ENCODE measurements around the gene SMR3A.

SMR3A gene

GRCh38 chr4:70364002-70364401 is 3.4 kb downstream of the SMR3A start:
- FAIRE-seq (no peak), DNase-seq (ENCODE audit: insufficient read length, low spot score) (no peak)

DNA sequence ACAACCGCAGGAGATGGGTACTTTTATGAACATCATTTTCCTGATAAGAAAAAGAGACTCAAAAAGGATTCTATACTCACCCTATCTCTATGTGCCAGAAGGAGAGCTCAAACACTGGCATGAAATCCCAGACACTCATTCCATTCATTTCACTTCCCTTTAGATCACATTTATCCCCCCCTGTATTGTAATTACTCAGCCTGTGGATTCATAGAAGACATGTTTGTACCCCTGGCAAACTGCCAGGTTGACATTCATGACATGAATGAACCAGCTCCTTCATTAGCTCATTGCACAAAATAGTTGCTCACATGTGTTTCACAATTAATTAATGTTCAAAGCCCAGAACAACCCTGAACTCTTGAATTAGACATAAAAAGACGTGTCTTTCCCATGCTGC is 4.9 kb downstream of the SMR3A start:
- DNase-seq (ENCODE audit: insufficient read length, low spot score) (no peak), FAIRE-seq (no peak)
- TF ChIP-seq POLR2AphosphoS5 (IDR thresholded peaks at IDR 0.05; ENCODE audit: low read depth, low read length) (no peak), TAF1 (IDR thresholded peaks at IDR 0.05; ENCODE audit: low read depth, low read length) (no peak), SPI1 (IDR thresholded peaks at IDR 0.05; ENCODE audit: low read depth, low read length) (peak; percentile 56), POLR2A (IDR thresholded peaks at IDR 0.05; ENCODE audit: low read depth, low read length) (no peak)

More at GRCh38 chr4:70364002-70364401, 3.4 kb downstream of the SMR3A start:
- TF ChIP-seq POLR2A (IDR thresholded peaks at IDR 0.05; ENCODE audit: low read depth, low read length) (no peak), POU2F2 (IDR thresholded peaks at IDR 0.05; ENCODE audit: low read depth, low read length) (no peak), SPI1 (IDR thresholded peaks at IDR 0.05; ENCODE audit: low read depth, low read length) (peak; percentile 49), TAF1 (IDR thresholded peaks at IDR 0.05; ENCODE audit: low read depth, low read length) (no peak), PAX5 (IDR thresholded peaks at IDR 0.05; ENCODE audit: insufficient read depth, low read length, severe bottlenecking) (no peak)

GRCh38 chr4:70367813-70368212 is 7.3 kb downstream of the SMR3A start:
- TF ChIP-seq PAX5 (IDR thresholded peaks at IDR 0.05; ENCODE audit: insufficient read depth, low read length, severe bottlenecking) (no peak), TAF1 (IDR thresholded peaks at IDR 0.05; ENCODE audit: low read depth, low read length) (no peak), POLR2AphosphoS5 (IDR thresholded peaks at IDR 0.05; ENCODE audit: low read depth, low read length) (no peak), POU2F2 (IDR thresholded peaks at IDR 0.05; ENCODE audit: low read depth, low read length) (no peak), POLR2A (IDR thresholded peaks at IDR 0.05; ENCODE audit: low read depth, low read length) (no peak), SPI1 (IDR thresholded peaks at IDR 0.05; ENCODE audit: low read depth, low read length) (no peak)
- DNase-seq (ENCODE audit: insufficient read length, low spot score) (no peak), FAIRE-seq (no peak)

DNA sequence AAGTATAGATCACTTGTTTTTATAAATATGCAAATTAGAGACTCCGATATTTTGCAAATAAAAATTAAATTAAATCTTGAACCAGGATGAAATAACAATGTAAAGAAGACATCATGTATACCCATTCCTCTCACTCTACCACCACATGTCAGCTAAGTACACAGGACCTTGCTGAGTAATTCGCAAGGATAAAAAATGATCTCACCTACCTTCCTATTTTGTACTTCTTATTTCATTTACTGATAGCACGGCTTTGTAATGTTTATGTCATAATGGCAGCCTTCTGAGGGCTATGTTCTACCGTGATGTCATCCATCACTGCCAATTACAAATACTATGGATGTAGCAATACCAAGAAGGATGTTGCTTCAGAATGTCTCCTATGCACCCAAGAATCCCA is 11.4 kb downstream of the SMR3A start:
- DNase-seq (ENCODE audit: insufficient read length, low spot score) (no peak), FAIRE-seq (no peak)
- TF ChIP-seq POLR2A (IDR thresholded peaks at IDR 0.05; ENCODE audit: low read depth, low read length) (no peak), TAF1 (IDR thresholded peaks at IDR 0.05; ENCODE audit: low read depth, low read length) (no peak), POLR2AphosphoS5 (IDR thresholded peaks at IDR 0.05; ENCODE audit: low read depth, low read length) (no peak), SPI1 (IDR thresholded peaks at IDR 0.05; ENCODE audit: low read depth, low read length) (no peak)

DNA sequence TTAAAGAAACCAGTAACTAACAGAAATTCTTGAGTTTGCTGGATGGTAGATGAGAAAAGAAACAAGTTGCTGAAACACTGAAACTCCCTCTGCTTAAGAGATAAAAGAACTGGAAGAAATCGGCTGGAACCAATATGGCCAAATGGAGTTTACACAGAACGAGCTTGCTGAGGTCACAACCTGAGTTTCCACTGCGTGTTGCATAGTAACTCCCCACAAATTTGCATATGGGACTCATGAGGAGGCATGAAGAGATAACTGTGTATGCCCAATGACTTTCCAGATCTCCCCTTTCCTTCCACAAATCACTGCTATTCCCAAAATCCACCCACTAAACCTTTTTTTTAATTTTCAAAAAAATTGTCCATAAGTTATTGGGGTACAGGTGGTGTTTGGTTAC is 12.2 kb downstream of the SMR3A start:
- TF ChIP-seq PAX5 (IDR thresholded peaks at IDR 0.05; ENCODE audit: insufficient read depth, low read length, severe bottlenecking) (no peak), SPI1 (IDR thresholded peaks at IDR 0.05; ENCODE audit: low read depth, low read length) (no peak), POLR2AphosphoS5 (IDR thresholded peaks at IDR 0.05; ENCODE audit: low read depth, low read length) (no peak), POLR2A (IDR thresholded peaks at IDR 0.05; ENCODE audit: low read depth, low read length) (no peak), POU2F2 (IDR thresholded peaks at IDR 0.05; ENCODE audit: low read depth, low read length) (no peak), TAF1 (IDR thresholded peaks at IDR 0.05; ENCODE audit: low read depth, low read length) (no peak)
- FAIRE-seq = no peak
- no peak for DNase-seq (ENCODE audit: insufficient read length, low spot score)

DNA sequence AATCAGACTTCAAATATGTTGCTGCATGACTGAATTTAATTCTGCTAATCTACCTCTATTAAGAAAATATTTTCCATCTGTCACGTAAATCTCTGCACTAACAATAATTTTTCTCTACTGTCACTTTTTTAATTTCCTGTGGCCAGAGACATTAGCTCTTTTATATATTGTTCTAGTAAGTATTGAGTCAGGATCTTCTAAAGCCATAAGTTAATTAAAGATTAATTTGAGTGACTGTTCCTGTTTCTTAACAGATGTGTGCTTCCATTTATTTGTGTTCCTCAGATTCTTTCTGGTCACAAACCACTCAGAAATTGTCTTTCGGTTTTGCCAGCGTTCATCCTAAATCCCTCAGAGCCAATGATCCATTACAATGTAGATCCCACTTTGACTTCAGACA is 20.0 kb downstream of the SMR3A start:
- TF ChIP-seq POLR2A (IDR thresholded peaks at IDR 0.05; ENCODE audit: low read depth, low read length) (no peak), TAF1 (IDR thresholded peaks at IDR 0.05; ENCODE audit: low read depth, low read length) (no peak), POU2F2 (IDR thresholded peaks at IDR 0.05; ENCODE audit: low read depth, low read length) (no peak), SPI1 (IDR thresholded peaks at IDR 0.05; ENCODE audit: low read depth, low read length) (no peak), POLR2AphosphoS5 (IDR thresholded peaks at IDR 0.05; ENCODE audit: low read depth, low read length) (no peak), PAX5 (IDR thresholded peaks at IDR 0.05; ENCODE audit: insufficient read depth, low read length, severe bottlenecking) (no peak)
- no peak for DNase-seq (ENCODE audit: insufficient read length, low spot score)
- FAIRE-seq = no peak

- FAIRE-seq = no peak
- no peak for TF ChIP-seq POLR2A (IDR thresholded peaks at IDR 0.05; ENCODE audit: low read depth, low read length)
- TF ChIP-seq POU2F2 (IDR thresholded peaks at IDR 0.05; ENCODE audit: low read depth, low read length) = no peak
- no peak for TF ChIP-seq SPI1 (IDR thresholded peaks at IDR 0.05; ENCODE audit: low read depth, low read length)
- no peak for TF ChIP-seq TAF1 (IDR thresholded peaks at IDR 0.05; ENCODE audit: low read depth, low read length)
- TF ChIP-seq POLR2AphosphoS5 (IDR thresholded peaks at IDR 0.05; ENCODE audit: low read depth, low read length) = no peak
- no peak for TF ChIP-seq PAX5 (IDR thresholded peaks at IDR 0.05; ENCODE audit: insufficient read depth, low read length, severe bottlenecking)
- DNase-seq (ENCODE audit: insufficient read length, low spot score) = no peak
These were observed 22.2 kb downstream of the SMR3A start, which contains the start of gene SMR3B for GRCh38 chr4:70382691-70383181. Gene SMR3B, plus strand, starts transcription at chr4:70383131. Its CDS starts 1,380 bp downstream, at chr4:70384511.

- TF ChIP-seq TAF1 (IDR thresholded peaks at IDR 0.05; ENCODE audit: low read depth, low read length) (no peak), POU2F2 (IDR thresholded peaks at IDR 0.05; ENCODE audit: low read depth, low read length) (no peak), POLR2AphosphoS5 (IDR thresholded peaks at IDR 0.05; ENCODE audit: low read depth, low read length) (no peak)
- FAIRE-seq (peak; percentile 16), DNase-seq (ENCODE audit: insufficient read length, low spot score) (no peak)
These were observed 31.7 kb downstream of the SMR3A start for GRCh38 chr4:70392057-70392776.

DNA sequence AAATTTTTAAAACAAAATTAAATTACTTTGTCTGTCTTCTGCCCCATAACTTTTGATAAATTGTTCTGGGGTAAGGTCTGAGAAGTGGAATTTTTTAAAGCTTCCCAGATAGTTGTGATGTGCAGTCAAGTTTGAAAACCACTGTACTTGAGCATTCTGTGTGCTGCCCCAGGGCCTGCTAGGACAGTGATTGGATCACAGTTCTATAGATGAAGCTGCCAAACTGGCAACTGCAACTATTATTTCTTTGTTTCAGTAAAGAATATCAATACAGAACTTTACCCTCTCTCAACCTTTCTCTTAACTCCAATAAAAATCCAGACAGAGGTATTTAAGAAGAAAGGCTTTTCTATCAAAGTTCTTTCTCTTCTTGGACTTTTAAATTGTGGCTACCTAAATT is 37.0 kb downstream of the SMR3A start, which contains the start of gene OPRPN:
TSS of gene OPRPN (plus strand) at position 361 of the 400 bp plus-strand sequence. CDS start 1,346 bp downstream, outside the sequence.
- no peak for FAIRE-seq
- no peak for DNase-seq (ENCODE audit: insufficient read length, low spot score)
- TF ChIP-seq PAX5 (IDR thresholded peaks at IDR 0.05; ENCODE audit: insufficient read depth, low read length, severe bottlenecking) (no peak), POLR2A (IDR thresholded peaks at IDR 0.05; ENCODE audit: low read depth, low read length) (no peak), SPI1 (IDR thresholded peaks at IDR 0.05; ENCODE audit: low read depth, low read length) (no peak), POLR2AphosphoS5 (IDR thresholded peaks at IDR 0.05; ENCODE audit: low read depth, low read length) (no peak), POU2F2 (IDR thresholded peaks at IDR 0.05; ENCODE audit: low read depth, low read length) (no peak), TAF1 (IDR thresholded peaks at IDR 0.05; ENCODE audit: low read depth, low read length) (no peak)

GRCh38 chr4:70399319-70399718 is 38.8 kb downstream of the SMR3A start:
- no peak for TF ChIP-seq PAX5 (IDR thresholded peaks at IDR 0.05; ENCODE audit: insufficient read depth, low read length, severe bottlenecking)
- TF ChIP-seq POLR2A (IDR thresholded peaks at IDR 0.05; ENCODE audit: low read depth, low read length) = no peak
- no peak for TF ChIP-seq POU2F2 (IDR thresholded peaks at IDR 0.05; ENCODE audit: low read depth, low read length)
- no peak for TF ChIP-seq TAF1 (IDR thresholded peaks at IDR 0.05; ENCODE audit: low read depth, low read length)
- TF ChIP-seq SPI1 (IDR thresholded peaks at IDR 0.05; ENCODE audit: low read depth, low read length) = no peak
- TF ChIP-seq POLR2AphosphoS5 (IDR thresholded peaks at IDR 0.05; ENCODE audit: low read depth, low read length) = no peak
- DNase-seq (ENCODE audit: insufficient read length, low spot score) (no peak), FAIRE-seq (no peak)

Measured in GM12891 (cell line).